GM23338 (cell line): ENCODE data around the gene DHRS4. TPM values are rescaled to one million over a fixed set of nuclear protein-coding genes. Genes with fewer than 3 reads are reported as not detected.
"Not testable (repeated sequence)": the region's sequence is repeated elsewhere in the genome, so short reads cannot be mapped to it uniquely, and the experiment has no call there.

Source experiments
- ATAC-seq: fragments of 200-7000 bp; cut with Tn5 transposase; 3 replicates; pipeline ENCODE4 v1.9.1; 2020
- DNase-seq: peaks from one replicate; pipeline ENCODE4 v3.0.0-alpha.2; 2015; ENCODE audit warnings: low spot score
- H2AFZ ChIP-seq: fragments of 200-600 bp; sonication (generic); 2 replicates; pipeline ENCODE4 v1.8.0; 2016; ENCODE audit warnings: antibody characterized with exemption, mild to moderate bottlenecking, moderate library complexity
- H3F3A ChIP-seq: fragments of 200-600 bp; sonication (generic); replicated peaks from 2 replicates; pipeline ENCODE4 v1.8.0; 2017; ENCODE audit warnings: antibody characterized with exemption, mixed run types, low read depth
- H3K27ac ChIP-seq: fragments of 200-600 bp; sonication (generic); 2 replicates; pipeline ENCODE4 v1.6.1; 2016; ENCODE audit warnings: low read depth
- H3K27me3 ChIP-seq: fragments of 200-600 bp; sonication (generic); 2 replicates; pipeline ENCODE4 v1.8.0; 2016; ENCODE audit warnings: mild to moderate bottlenecking, mixed run types, moderate library complexity; ENCODE audit not compliant: insufficient read depth
- H3K36me3 ChIP-seq: fragments of 200-600 bp; sonication (generic); 2 replicates; pipeline ENCODE4 v1.8.0; 2016; ENCODE audit warnings: mild to moderate bottlenecking; ENCODE audit not compliant: insufficient read depth
- H3K4me1 ChIP-seq: fragments of 200-600 bp; sonication (generic); 2 replicates; pipeline ENCODE4 v1.8.0; 2016; ENCODE audit warnings: mild to moderate bottlenecking, moderate library complexity; ENCODE audit not compliant: insufficient read depth
- H3K4me2 ChIP-seq: fragments of 200-600 bp; sonication (generic); 2 replicates; pipeline ENCODE4 v1.7.1; 2017; ENCODE audit warnings: mixed run types
- H3K4me3 ChIP-seq: fragments of 200-600 bp; sonication (generic); 2 replicates; pipeline ENCODE4 v1.6.1; 2016; ENCODE audit warnings: mixed run types
- H3K79me2 ChIP-seq: fragments of 200-600 bp; sonication (generic); replicated peaks from 2 replicates; pipeline ENCODE4 v1.8.0; 2017; ENCODE audit warnings: mild to moderate bottlenecking; ENCODE audit not compliant: insufficient read depth
- H3K9me2 ChIP-seq: fragments of 200-600 bp; sonication (generic); 2 replicates; pipeline ENCODE4 v1.8.0; 2017; ENCODE audit not compliant: insufficient read depth
- H4K20me1 ChIP-seq: fragments of 200-600 bp; sonication (generic); replicated peaks from 2 replicates; pipeline ENCODE4 v1.8.0; 2017; ENCODE audit warnings: mild to moderate bottlenecking; ENCODE audit not compliant: insufficient read depth
- H3K27ac Mint-ChIP-seq: 2 replicates; pipeline ENCODE4 v1.8.0; 2020; ENCODE audit warnings: inconsistent platforms, mild to moderate bottlenecking, moderate library complexity, mixed read lengths
- H3K27me3 Mint-ChIP-seq: 3 replicates; pipeline ENCODE4 v1.8.0; 2022; ENCODE audit warnings: low read depth, mild to moderate bottlenecking, moderate library complexity, mixed read lengths, inconsistent platforms; ENCODE audit not compliant: insufficient read depth, poor library complexity
- H3K36me3 Mint-ChIP-seq: 3 replicates; pipeline ENCODE4 v1.8.0; 2021; ENCODE audit warnings: low read depth, mild to moderate bottlenecking, inconsistent platforms, moderate library complexity, mixed read lengths
- H3K4me1 Mint-ChIP-seq: 3 replicates; pipeline ENCODE4 v1.8.0; 2020; ENCODE audit warnings: mild to moderate bottlenecking, inconsistent platforms, mixed read lengths
- H3K4me3 Mint-ChIP-seq: 3 replicates; pipeline ENCODE4 v1.8.0; 2021; ENCODE audit warnings: moderate library complexity, mild to moderate bottlenecking, inconsistent platforms, mixed read lengths
- H3K9me3 Mint-ChIP-seq: 3 replicates; pipeline ENCODE4 v1.8.0; 2020; ENCODE audit warnings: moderate library complexity, mild to moderate bottlenecking, inconsistent platforms, mixed read lengths
- CTCF ChIP-seq, 2 experiments: fragments of 200-600 bp in 1 of 2; sonication (generic) in 1 of 2; conservative IDR thresholded peaks; 2 replicates each; pipeline versions ENCODE4 v1.5.1 to v1.6.1; 2016 to 2017; ENCODE audit warnings: antibody characterized with exemption in 2 of 2, low read depth in 2 of 2, mild to moderate bottlenecking in 2 of 2, moderate library complexity in 1 of 2
- POLR2AphosphoS5 ChIP-seq: IDR thresholded peaks from 2 replicates; pipeline ENCODE4 v1.6.1; 2016; ENCODE audit warnings: antibody characterized with exemption, low read depth
- polyA plus RNA-seq: library from polyadenylated mRNA; unstranded; fragments of >200 nt; fragmentation: Nextera tagmentation; extraction: Ambion mirVana; gene quantifications from 2 replicates; pipeline ENCODE4 v1.2.1, GENCODE V29; 2016
- total RNA-seq: library from RNA; depleted of rRNA; stranded (reverse); fragments of >200 nt; shearing (Covaris generic); gene quantifications from 2 replicates; pipeline ENCODE4 v1.2.3, GENCODE V29; 2014

Gene DHRS4
- total and polyA plus RNA-seq, 2 experiments from 2014 or later = 16.6 to 18.4 TPM

GRCh38 chr14:23988223-23988606 lies 34.6 kb downstream of the DHRS4 start:
- H3K36me3 Mint-ChIP-seq = not testable (repeated sequence)

GRCh38 chr14:23988607-23989363 lies 35.2 kb downstream of the DHRS4 start, which contains the start of gene DHRS4L2:
Gene DHRS4L2, plus strand, starts transcription at chr14:23988929. Its CDS starts 19 bp downstream, at chr14:23988948.
- Mint-ChIP-seq H3K4me3 (peak within 1 kb of the TSS; percentile 69), H3K4me1 (peaks cover 17% of the 10 kb centered on the region), H3K27ac (peak within 1 kb of the TSS; percentile 61; the same call in 1 of the 2 replicates)
- H3K4me1 ChIP-seq, H3K79me2 ChIP-seq, H4K20me1 ChIP-seq, H3F3A ChIP-seq, H3K27ac ChIP-seq, H3K36me3 ChIP-seq, H3K36me3 Mint-ChIP-seq, H3K9me2 ChIP-seq, H3K27me3 Mint-ChIP-seq, H3K27me3 ChIP-seq, H3K9me3 Mint-ChIP-seq: not testable (repeated sequence)
- Histone ChIP-seq H3K4me3 (peak within 1 kb of the TSS; percentile 49), H2AFZ (peak within 1 kb of the TSS; percentile 83; the same call in 1 of the 2 replicates), H3K4me2 (peak within 1 kb of the TSS; percentile 76)
- peak; percentile 97 for ATAC-seq
- peak; percentile 57 for TF ChIP-seq POLR2AphosphoS5
- DNase-seq = peak; percentile 89

More at GRCh38 chr14:23988223-23988606, 34.6 kb downstream of the DHRS4 start:
- not testable (repeated sequence) for H3K27me3 ChIP-seq, H3K4me1 ChIP-seq, DNase-seq, H3K27me3 Mint-ChIP-seq, H3K9me2 ChIP-seq, H3K27ac Mint-ChIP-seq, H3K27ac ChIP-seq, H3K9me3 Mint-ChIP-seq, H3K36me3 ChIP-seq, H3K79me2 ChIP-seq, H3F3A ChIP-seq, H4K20me1 ChIP-seq
- peak in 1 of 2 experiments; percentile 14; a peak in 1 of 4 replicates for TF ChIP-seq CTCF (conservative IDR thresholded peaks at IDR 0.05; ENCODE audit: low read depth in 2 of 2)
- Mint-ChIP-seq H3K4me3 (peak overlapping the region; percentile 69), H3K4me1 (peaks cover 17% of the 10 kb centered on the region)
- Histone ChIP-seq H3K4me3 (peak overlapping the region; percentile 49; the same call in 1 of the 2 replicates), H2AFZ (peak overlapping the region; percentile 83; the same call in 1 of the 2 replicates), H3K4me2 (peak overlapping the region; percentile 76)
- peak; percentile 84 for ATAC-seq

GRCh38 chr14:23989734-23990445 lies 36.3 kb downstream of the DHRS4 start:
- not testable (repeated sequence) for H3K9me3 Mint-ChIP-seq, H3K9me2 ChIP-seq, H3K4me1 ChIP-seq, H4K20me1 ChIP-seq, H3K36me3 Mint-ChIP-seq, H2AFZ ChIP-seq, H3K36me3 ChIP-seq, H3K27ac ChIP-seq, ATAC-seq, H3K4me2 ChIP-seq, H3K27me3 ChIP-seq, H3K4me3 ChIP-seq, H3K27ac Mint-ChIP-seq, H3K79me2 ChIP-seq, H3F3A ChIP-seq, DNase-seq, H3K27me3 Mint-ChIP-seq
- peak overlapping the region; percentile 69; the same call in 1 of the 3 replicates for H3K4me3 Mint-ChIP-seq
- H3K4me1 Mint-ChIP-seq = peaks cover 17% of the 10 kb centered on the region

GRCh38 chr14:23990961-23991360 lies 37.4 kb downstream of the DHRS4 start:
- H3K4me3 Mint-ChIP-seq, H3K27me3 Mint-ChIP-seq, H4K20me1 ChIP-seq, H3K27ac ChIP-seq, DNase-seq, H3K9me3 Mint-ChIP-seq, H3K79me2 ChIP-seq, H3K9me2 ChIP-seq, H3F3A ChIP-seq, H3K36me3 ChIP-seq, H3K4me2 ChIP-seq, H3K4me3 ChIP-seq, H3K36me3 Mint-ChIP-seq, H3K27me3 ChIP-seq, H2AFZ ChIP-seq, H3K27ac Mint-ChIP-seq, H3K4me1 ChIP-seq, ATAC-seq: not testable (repeated sequence)
- peaks cover 17% of the 10 kb centered on the region for H3K4me1 Mint-ChIP-seq

GRCh38 chr14:23993042-23993441 lies 39.5 kb downstream of the DHRS4 start:
- H3K27ac ChIP-seq, DNase-seq, H3K4me2 ChIP-seq, H3K4me1 ChIP-seq, H3K27ac Mint-ChIP-seq, H3K4me3 ChIP-seq, H3K27me3 Mint-ChIP-seq, H3K9me3 Mint-ChIP-seq, H4K20me1 ChIP-seq, H3K9me2 ChIP-seq, ATAC-seq, H2AFZ ChIP-seq, H3F3A ChIP-seq, H3K36me3 Mint-ChIP-seq, H3K79me2 ChIP-seq, H3K27me3 ChIP-seq, H3K4me3 Mint-ChIP-seq, H3K36me3 ChIP-seq: not testable (repeated sequence)
- H3K4me1 Mint-ChIP-seq = peaks cover 13% of the 10 kb centered on the region
